Activated naive CD8-positive, alpha-beta T cell treated with anti-CD3 and anti-CD28 coated beads, Interleukin-2, amount 50 U/mL, for 24 hours (primary cell): ENCODE data around the gene CRACR2A.

ENCODE experiments used
- ATAC-seq: fragments of 150-1000 bp; cut with Tn5 transposase; one replicate; pipeline ENCODE4 v1.10.0; 2021
- DNase-seq: peaks from one replicate; pipeline ENCODE4 v3.0.0; 2021
- H3K27ac Mint-ChIP-seq: one replicate; pipeline ENCODE4 v1.8.0; 2021; ENCODE audit warnings: mild to moderate bottlenecking, mixed read lengths
- H3K27me3 Mint-ChIP-seq: one replicate; pipeline ENCODE4 v1.8.0; 2021; ENCODE audit warnings: mixed read lengths
- H3K36me3 Mint-ChIP-seq: one replicate; pipeline ENCODE4 v1.8.0; 2021; ENCODE audit warnings: low read depth, mixed read lengths
- H3K4me1 Mint-ChIP-seq: one replicate; pipeline ENCODE4 v1.8.0; 2021; ENCODE audit warnings: mixed read lengths
- H3K4me3 Mint-ChIP-seq: one replicate; pipeline ENCODE4 v1.8.0; 2021; ENCODE audit warnings: mild to moderate bottlenecking, moderate library complexity, mixed read lengths
- H3K9me3 Mint-ChIP-seq: one replicate; pipeline ENCODE4 v1.8.0; 2021; ENCODE audit warnings: mixed read lengths

The CRACR2A gene

DNA sequence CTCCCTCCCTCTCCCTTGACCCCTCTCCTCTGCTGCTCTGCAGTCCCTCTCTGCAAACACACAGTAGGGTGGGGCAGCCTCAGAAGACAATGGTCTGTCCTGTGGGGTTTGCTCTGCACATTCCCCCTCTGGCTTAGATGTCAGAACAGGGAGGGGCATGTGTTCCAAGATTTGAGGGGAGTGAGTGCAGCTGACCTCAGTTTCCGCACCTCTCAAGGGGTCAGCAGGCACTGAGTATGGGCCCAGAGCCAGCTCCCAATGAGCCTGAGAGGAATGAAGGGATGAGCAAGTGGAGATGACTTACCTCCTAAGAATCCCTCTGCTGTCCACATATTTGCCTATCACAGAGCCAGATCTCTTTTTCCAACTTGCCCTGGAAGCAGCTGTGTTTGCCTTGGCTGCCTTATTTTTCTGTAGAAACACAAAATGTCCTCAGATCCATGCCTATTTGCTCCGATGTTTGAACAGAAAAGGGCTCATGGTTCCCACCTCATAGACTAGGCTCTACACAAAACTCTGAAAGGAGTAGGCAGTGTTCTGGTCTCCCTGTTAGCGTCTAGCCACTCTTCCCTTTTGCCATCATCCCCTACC lies 111.4 kb downstream of the CRACR2A start:
- no peaks in the 10 kb centered on the region for H3K4me1 Mint-ChIP-seq
- peaks cover 18% of the 10 kb centered on the region for H3K36me3 Mint-ChIP-seq
- DNase-seq (no peak), ATAC-seq (no peak)
- no peaks in the 10 kb centered on the region for H3K27me3 Mint-ChIP-seq
- H3K9me3 Mint-ChIP-seq, result no peaks in the 10 kb centered on the region
- H3K27ac Mint-ChIP-seq, result no peak overlapping the region
- no peak overlapping the region for H3K4me3 Mint-ChIP-seq

DNA sequence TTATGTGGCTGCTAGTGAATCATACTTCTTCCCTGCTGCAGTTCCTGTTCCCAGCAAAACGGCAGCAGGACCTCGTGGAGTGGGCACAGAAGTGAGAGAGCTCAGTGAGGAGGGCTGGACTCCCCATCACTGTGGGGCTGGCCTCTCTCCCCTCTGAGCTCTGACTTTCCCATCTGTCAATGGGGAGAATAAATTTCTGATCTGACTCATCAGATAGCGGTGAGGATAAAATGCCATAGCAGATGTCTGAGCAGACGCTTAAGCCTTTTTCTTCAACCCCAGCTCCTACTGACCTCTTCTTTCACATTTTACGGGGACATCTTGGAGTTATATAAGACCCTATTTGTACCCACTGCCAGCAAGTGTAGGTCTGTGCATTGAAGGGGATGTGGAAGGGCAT lies 116.6 kb downstream of the CRACR2A start:
- no peak for DNase-seq
- Mint-ChIP-seq H3K36me3 (peaks cover 17% of the 10 kb centered on the region), H3K27ac (no peak overlapping the region), H3K27me3 (no peaks in the 10 kb centered on the region), H3K9me3 (no peaks in the 10 kb centered on the region), H3K4me3 (no peak overlapping the region), H3K4me1 (peaks cover 2% of the 10 kb centered on the region)
- no peak for ATAC-seq

DNA sequence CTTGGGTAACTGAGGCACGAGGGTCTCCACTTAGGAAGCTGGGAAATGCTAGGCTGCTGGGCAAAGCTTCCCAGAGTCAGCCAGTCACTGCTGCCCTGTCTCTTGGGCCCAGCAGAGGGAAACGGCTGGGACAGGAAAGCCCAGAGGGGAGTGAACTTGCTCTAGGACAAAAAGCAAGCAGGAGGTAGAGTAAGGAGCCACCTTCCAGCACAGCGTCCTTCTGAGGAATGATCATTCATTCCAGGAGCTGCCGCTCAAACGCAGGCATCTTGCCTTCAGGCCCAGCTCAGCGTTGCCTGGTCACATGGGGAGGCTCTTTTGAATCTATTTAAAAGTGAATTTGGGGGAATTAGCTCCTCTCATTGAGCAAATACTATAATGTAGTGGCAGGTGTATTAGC lies 118.6 kb downstream of the CRACR2A start:
- DNase-seq (no peak), ATAC-seq (no peak)
- Mint-ChIP-seq H3K9me3 (no peaks in the 10 kb centered on the region), H3K4me1 (peaks cover 2% of the 10 kb centered on the region), H3K4me3 (no peak overlapping the region), H3K36me3 (peaks cover 17% of the 10 kb centered on the region), H3K27ac (no peak overlapping the region), H3K27me3 (no peaks in the 10 kb centered on the region)

DNA sequence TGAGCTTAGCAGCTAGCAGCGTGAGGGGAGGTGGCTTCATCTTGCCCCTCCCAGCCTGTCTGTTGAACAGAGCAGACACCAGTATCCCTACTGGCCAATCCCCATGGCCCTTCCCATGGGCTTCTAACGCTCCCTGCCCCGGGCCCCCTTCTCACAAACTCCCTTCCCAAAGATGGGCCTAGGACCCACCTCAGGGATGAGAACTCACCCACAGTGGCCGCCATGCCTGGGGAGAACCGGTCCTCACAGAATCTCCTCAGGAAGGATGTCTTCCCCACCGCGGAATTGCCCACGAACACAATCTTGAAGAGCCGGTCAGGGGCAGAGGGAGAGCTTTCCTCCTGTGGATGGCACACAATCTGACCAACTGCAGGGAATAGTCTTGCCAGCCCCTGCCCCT lies 119.5 kb downstream of the CRACR2A start:
- H3K27me3 Mint-ChIP-seq, result no peaks in the 10 kb centered on the region
- H3K4me1 Mint-ChIP-seq, result peaks cover 2% of the 10 kb centered on the region
- H3K9me3 Mint-ChIP-seq, result no peaks in the 10 kb centered on the region
- H3K36me3 Mint-ChIP-seq, result peaks cover 19% of the 10 kb centered on the region
- DNase-seq, result no peak
- no peak for ATAC-seq
- no peak overlapping the region for H3K27ac Mint-ChIP-seq
- no peak overlapping the region for H3K4me3 Mint-ChIP-seq

DNA sequence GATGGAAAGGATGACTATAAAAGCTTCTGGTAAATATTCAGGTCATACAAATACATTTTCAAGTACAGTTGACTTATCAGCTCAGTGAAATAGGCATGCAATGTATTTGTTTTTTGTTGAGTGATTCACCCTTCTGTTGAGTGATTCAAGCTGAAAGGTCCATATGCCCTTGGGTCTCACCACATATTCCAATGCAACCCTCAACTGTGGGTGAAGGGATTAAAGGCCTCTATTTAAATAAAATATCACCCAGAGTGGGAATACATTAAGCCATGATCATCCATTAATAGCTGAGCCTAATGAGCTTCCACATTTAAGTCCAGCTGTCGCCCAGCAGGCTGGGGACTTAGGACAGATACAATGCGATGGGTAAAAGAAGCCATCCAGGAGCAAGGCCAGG lies 120.2 kb downstream of the CRACR2A start:
- peaks cover 2% of the 10 kb centered on the region for H3K4me1 Mint-ChIP-seq
- ATAC-seq (no peak), DNase-seq (no peak)
- no peak overlapping the region for H3K4me3 Mint-ChIP-seq
- no peak overlapping the region for H3K27ac Mint-ChIP-seq
- peaks cover 18% of the 10 kb centered on the region for H3K36me3 Mint-ChIP-seq
- H3K27me3 Mint-ChIP-seq, result no peaks in the 10 kb centered on the region
- H3K9me3 Mint-ChIP-seq, result no peaks in the 10 kb centered on the region

DNA sequence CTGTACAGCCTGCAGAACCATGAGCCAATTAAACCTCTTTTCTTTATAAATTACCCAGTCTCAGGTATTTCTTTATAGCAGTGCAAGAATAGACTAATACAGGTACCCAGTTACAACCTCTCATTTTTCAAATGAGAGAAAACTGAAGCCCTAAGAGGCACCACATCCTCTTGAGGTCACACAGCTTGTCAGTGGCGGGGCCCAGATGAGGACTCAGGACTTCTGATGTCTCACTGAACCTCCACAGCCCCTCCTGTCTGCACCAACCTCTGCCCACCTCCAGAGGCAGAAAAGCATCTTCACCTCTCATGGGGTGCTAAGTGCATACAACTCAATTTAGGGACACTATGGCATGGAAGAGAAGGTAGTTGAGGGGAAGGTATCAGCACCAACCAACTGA lies 120.7 kb downstream of the CRACR2A start:
- H3K4me1 Mint-ChIP-seq, result peaks cover 2% of the 10 kb centered on the region
- no peak overlapping the region for H3K27ac Mint-ChIP-seq
- no peaks in the 10 kb centered on the region for H3K27me3 Mint-ChIP-seq
- ATAC-seq (no peak), DNase-seq (no peak)
- no peaks in the 10 kb centered on the region for H3K9me3 Mint-ChIP-seq
- no peak overlapping the region for H3K4me3 Mint-ChIP-seq
- H3K36me3 Mint-ChIP-seq, result peaks cover 14% of the 10 kb centered on the region

DNA sequence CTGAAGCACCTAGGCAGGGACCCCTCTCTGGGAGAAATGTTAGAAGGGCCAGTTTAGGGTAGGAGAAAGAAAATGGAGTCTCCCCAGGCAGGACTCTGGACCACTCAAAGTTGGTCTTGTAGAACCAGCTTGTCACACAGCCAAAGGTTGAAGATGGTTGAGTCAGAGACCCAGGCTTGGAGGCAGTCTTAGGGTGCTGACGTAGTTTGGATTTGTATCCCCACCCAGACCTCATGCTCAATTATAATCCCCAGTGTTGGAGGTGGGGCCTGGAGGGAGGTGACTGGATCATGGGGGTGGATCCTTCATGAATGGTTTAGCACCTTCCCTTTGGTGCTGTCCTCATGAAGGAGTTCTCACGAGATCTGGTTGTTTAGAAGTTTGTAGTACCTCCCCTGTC lies 121.2 kb downstream of the CRACR2A start:
- H3K27ac Mint-ChIP-seq, result no peak overlapping the region
- no peaks in the 10 kb centered on the region for H3K9me3 Mint-ChIP-seq
- ATAC-seq, result no peak
- H3K4me1 Mint-ChIP-seq, result peaks cover 2% of the 10 kb centered on the region
- H3K4me3 Mint-ChIP-seq, result no peak overlapping the region
- peaks cover 14% of the 10 kb centered on the region for H3K36me3 Mint-ChIP-seq
- DNase-seq, result no peak
- no peaks in the 10 kb centered on the region for H3K27me3 Mint-ChIP-seq

DNA sequence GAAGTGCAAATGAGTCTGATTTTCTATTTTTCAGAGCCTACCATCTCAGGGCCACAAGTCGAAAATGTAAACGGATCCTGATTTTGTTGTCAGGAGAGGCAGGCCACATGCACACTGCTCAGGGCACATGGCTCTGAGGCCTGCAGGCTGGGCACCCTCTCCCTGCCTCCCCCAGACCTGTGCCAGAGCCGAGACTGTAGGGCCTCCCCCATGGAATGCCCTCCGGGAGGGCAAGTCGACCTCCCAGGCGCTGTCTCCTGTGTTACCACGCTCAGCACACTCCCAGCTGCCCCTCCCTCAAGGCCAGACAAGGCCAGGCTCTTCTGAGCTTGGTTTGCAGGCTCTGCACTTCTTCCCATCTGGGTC lies 121.7 kb downstream of the CRACR2A start:
- DNase-seq (no peak), ATAC-seq (no peak)
- peaks cover 2% of the 10 kb centered on the region for H3K4me1 Mint-ChIP-seq
- no peaks in the 10 kb centered on the region for H3K9me3 Mint-ChIP-seq
- H3K27me3 Mint-ChIP-seq, result no peaks in the 10 kb centered on the region
- peaks cover 13% of the 10 kb centered on the region for H3K36me3 Mint-ChIP-seq
- no peak overlapping the region for H3K27ac Mint-ChIP-seq
- no peak overlapping the region for H3K4me3 Mint-ChIP-seq

DNA sequence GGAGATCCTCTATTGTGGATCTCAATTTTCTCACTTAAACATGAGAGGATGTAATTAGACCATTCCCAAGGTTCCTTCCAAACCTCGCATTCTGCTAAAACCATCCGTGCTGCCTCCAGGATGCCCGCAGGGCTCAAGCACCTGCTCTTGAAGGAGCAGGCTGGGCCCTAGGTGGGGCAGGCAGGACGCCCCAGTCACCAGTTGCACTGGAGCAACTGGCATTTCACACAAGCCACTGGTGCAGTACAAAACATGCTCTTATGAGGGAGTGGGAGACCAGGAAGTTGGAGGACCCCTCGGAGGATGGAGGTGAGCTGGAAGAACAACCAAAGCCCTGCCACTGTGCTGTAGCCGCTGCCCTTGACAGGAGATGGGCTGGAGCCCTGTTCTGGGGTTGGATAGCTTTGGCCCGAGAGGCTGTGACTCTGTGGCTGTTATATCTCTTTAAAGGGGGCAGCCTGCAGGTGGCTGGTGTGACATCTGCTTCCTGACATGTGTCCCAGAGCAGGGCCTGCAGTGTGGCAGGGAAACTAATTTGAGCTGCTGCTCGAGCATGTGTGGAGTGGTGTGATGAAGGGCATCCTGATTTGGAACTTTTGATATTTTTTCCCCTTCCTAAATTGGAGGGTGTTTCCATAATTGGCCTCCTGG lies 122.2 kb downstream of the CRACR2A start:
- DNase-seq (no peak), ATAC-seq (no peak)
- H3K27me3 Mint-ChIP-seq, result no peaks in the 10 kb centered on the region
- H3K9me3 Mint-ChIP-seq, result no peaks in the 10 kb centered on the region
- H3K4me1 Mint-ChIP-seq, result peaks cover 2% of the 10 kb centered on the region
- peaks cover 15% of the 10 kb centered on the region for H3K36me3 Mint-ChIP-seq
- no peak overlapping the region for H3K27ac Mint-ChIP-seq
- H3K4me3 Mint-ChIP-seq, result no peak overlapping the region

DNA sequence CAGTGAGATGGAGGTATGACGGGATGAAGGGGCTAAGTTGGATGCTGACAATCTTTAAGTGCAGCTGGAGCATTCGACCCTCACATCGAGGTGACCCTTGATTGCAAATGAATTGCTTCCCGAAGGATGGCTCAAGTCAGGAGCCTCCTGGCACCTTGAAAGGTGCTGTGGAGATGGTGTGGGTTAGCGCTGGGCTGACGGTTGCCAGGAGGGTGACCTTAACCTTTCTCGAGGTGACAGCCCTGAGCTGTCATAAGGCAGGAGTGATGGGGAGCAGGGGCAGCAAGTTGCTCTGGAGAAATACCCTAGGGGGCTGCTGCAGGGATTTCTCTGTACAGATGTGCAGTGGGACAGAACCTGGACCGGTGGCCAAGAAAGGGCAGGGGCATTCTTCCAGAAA lies 122.8 kb downstream of the CRACR2A start:
- peaks cover 2% of the 10 kb centered on the region for H3K4me1 Mint-ChIP-seq
- ATAC-seq (no peak), DNase-seq (no peak)
- H3K27me3 Mint-ChIP-seq, result no peaks in the 10 kb centered on the region
- H3K9me3 Mint-ChIP-seq, result no peaks in the 10 kb centered on the region
- peaks cover 17% of the 10 kb centered on the region for H3K36me3 Mint-ChIP-seq
- no peak overlapping the region for H3K4me3 Mint-ChIP-seq
- H3K27ac Mint-ChIP-seq, result no peak overlapping the region

DNA sequence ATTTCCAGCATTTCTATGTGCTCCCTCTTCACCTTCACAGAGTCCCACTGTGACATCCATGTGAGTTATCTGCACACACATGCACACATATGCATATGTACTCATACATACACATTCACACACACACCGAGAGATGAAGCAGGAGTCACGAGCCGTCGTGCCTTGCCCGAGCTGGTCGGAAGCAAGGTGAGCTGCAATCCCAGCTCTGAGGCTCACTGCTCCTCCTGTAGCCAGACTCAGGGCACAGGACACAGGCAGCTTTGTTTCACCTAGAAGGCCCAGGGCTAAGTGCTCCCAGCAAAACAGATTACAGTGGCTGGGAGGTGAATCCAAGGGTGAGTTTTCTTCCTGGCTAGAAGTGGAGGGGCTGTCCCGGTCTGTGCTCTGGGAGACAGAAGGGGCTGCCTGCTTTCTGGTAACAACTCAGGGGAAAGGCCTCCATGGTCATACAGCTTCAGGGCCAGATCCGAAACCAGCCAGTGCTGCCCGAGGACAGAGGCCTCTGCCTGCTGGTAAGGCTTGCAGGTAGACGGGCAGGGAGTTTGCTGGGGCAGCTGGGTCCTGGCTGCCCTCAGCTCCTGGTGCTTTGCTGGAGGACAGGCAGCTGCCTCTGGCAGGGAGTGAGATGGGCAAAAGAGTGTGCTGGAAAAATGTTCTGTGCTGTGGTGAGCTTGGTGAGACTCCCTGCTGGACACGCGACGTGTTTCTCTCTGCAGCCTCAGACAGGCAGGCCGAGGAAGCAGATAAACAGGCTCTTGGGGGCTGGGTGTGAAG lies 123.7 kb downstream of the CRACR2A start:
- H3K4me1 Mint-ChIP-seq, result peaks cover 2% of the 10 kb centered on the region
- ATAC-seq (no peak), DNase-seq (no peak)
- no peak overlapping the region for H3K27ac Mint-ChIP-seq
- no peak overlapping the region for H3K4me3 Mint-ChIP-seq
- H3K36me3 Mint-ChIP-seq, result peaks cover 21% of the 10 kb centered on the region
- no peaks in the 10 kb centered on the region for H3K27me3 Mint-ChIP-seq
- no peaks in the 10 kb centered on the region for H3K9me3 Mint-ChIP-seq

DNA sequence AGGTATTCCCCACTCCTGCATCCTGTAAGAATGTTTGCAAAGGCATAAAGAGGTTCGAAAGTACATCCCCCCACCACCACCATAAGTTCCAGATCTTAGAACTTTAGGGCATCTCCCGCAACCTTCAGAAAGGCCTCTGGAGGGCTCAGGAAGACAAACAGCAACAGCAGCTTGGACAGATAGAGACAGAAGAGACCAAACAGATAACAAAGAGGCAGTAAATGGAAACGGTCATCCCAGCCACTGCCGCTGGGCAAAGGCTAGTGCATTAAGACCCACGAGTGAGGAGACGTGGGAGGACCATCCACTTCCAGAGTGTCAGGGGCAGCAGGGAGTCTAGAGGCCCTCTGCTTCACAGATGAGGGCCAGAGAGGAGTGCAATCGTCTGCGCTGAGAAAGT lies 124.3 kb downstream of the CRACR2A start:
- no peaks in the 10 kb centered on the region for H3K9me3 Mint-ChIP-seq
- no peak overlapping the region for H3K27ac Mint-ChIP-seq
- H3K36me3 Mint-ChIP-seq, result peaks cover 21% of the 10 kb centered on the region
- peaks cover 2% of the 10 kb centered on the region for H3K4me1 Mint-ChIP-seq
- no peaks in the 10 kb centered on the region for H3K27me3 Mint-ChIP-seq
- no peak overlapping the region for H3K4me3 Mint-ChIP-seq
- ATAC-seq (no peak), DNase-seq (no peak)

DNA sequence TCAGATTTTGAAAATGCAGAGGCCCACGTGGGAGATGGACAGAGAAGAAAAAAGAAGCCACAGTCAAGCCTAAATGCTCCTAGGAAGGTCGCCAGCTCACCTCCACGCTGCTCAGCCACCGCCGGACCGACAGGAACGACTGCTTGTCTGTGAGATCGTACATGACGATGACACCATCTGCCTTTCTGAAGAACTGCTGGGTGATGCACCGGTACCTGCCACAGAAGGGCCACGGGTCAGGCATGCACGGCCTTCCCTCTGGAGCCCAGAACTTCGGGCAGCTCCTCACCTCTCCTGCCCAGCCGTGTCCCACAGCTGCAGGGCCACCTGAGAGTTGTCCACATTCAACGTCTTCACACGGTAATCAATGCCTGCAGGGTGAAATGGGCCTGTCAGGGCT lies 125.6 kb downstream of the CRACR2A start:
- Mint-ChIP-seq H3K27me3 (no peaks in the 10 kb centered on the region), H3K27ac (no peak overlapping the region), H3K36me3 (peaks cover 18% of the 10 kb centered on the region), H3K4me1 (no peaks in the 10 kb centered on the region), H3K4me3 (no peak overlapping the region), H3K9me3 (no peaks in the 10 kb centered on the region)
- DNase-seq (no peak), ATAC-seq (no peak)

DNA sequence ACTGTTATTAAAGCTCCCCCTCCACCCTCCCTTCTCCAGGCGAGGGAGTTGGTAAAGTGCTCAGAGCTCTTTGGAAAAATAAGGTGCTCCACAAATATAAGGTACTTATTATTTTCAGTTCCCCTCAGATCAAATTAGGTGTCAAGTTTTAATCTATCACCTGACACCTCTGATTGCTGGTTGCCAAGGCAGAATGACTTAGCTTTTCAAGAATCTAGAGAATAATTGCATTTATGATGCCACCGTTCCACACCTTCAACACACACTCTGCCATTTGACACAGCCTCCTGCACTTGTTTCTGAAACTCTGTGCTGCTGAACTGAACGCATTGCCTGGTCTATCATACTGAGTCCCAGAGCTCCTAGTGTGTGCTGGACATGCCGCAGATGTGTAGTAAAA lies 128.6 kb downstream of the CRACR2A start:
- Mint-ChIP-seq H3K9me3 (no peaks in the 10 kb centered on the region), H3K4me3 (no peak overlapping the region), H3K4me1 (no peaks in the 10 kb centered on the region), H3K36me3 (peaks cover 30% of the 10 kb centered on the region), H3K27ac (no peak overlapping the region), H3K27me3 (no peaks in the 10 kb centered on the region)
- no peak for ATAC-seq
- no peak for DNase-seq
